Naive thymus-derived CD4-positive, alpha-beta T cell (primary cell): Measurements from ENCODE around the gene GPR146. TPM values are rescaled to one million over a fixed set of nuclear protein-coding genes. Genes with fewer than 3 reads are reported as not detected.

Source experiments
- ATAC-seq: fragments of 150-1000 bp; cut with Tn5 transposase; 2 replicates; pipeline ENCODE4 v1.10.0; 2021; ENCODE audit warnings: mild to moderate bottlenecking, moderate library complexity
- CTCF ChIA-PET: fragments of 350-600 bp; sonication (Branson Sonifier 250); formaldehyde crosslinking; loops from one replicate; lab custom pipeline; 2021; ENCODE audit warnings: antibody characterized with exemption; lab: Charles Lee
- POLR2A ChIA-PET: fragments of 350-600 bp; sonication (Branson Sonifier 250); formaldehyde crosslinking; loops from one replicate; lab custom pipeline; 2021; ENCODE audit warnings: antibody characterized with exemption, inconsistent platforms; lab: Charles Lee
- DNase-seq, 9 donors: peaks; one replicate each; pipeline versions ENCODE4 v3.0.0 to v3.0.0-alpha.2; 2020 to 2022; ENCODE audit warnings: mixed read lengths in 1 of 9
- H3K27ac ChIP-seq: one replicate; pipeline ENCODE4 v1.7.0; 2013; ENCODE audit warnings: mild to moderate bottlenecking, low read depth, low read length, moderate library complexity
- H3K27me3 ChIP-seq, 2 donors: one replicate each; pipeline ENCODE4 v1.7.0; 2013; ENCODE audit warnings: low read length in 2 of 2, mild to moderate bottlenecking in 2 of 2, moderate library complexity in 2 of 2; ENCODE audit not compliant: control insufficient read depth in 2 of 2, insufficient read depth in 2 of 2
- H3K36me3 ChIP-seq, 3 experiments: 1 replicate in 2 of 3; 2 replicates in 1 of 3; pipeline ENCODE4 v1.7.0; 2013; ENCODE audit warnings: low read length in 3 of 3, mild to moderate bottlenecking in 3 of 3, moderate library complexity in 1 of 3; ENCODE audit not compliant: insufficient read depth in 3 of 3, control insufficient read depth in 2 of 3
- H3K4me1 ChIP-seq, 2 donors: one replicate each; pipeline ENCODE4 v1.7.0; 2013; ENCODE audit warnings: low read length in 2 of 2, mild to moderate bottlenecking in 2 of 2, moderate library complexity in 1 of 2; ENCODE audit not compliant: control insufficient read depth in 2 of 2, insufficient read depth in 2 of 2
- H3K4me3 ChIP-seq: 2 replicates; pipeline ENCODE4 v1.7.0; 2013; ENCODE audit warnings: mild to moderate bottlenecking, low read length
- H3K9me3 ChIP-seq, 3 experiments: 1 replicate in 2 of 3; 2 replicates in 1 of 3; pipeline ENCODE4 v1.7.0; 2013; ENCODE audit warnings: low read length in 3 of 3; ENCODE audit not compliant: control insufficient read depth in 2 of 3
- H3K27ac Mint-ChIP-seq, 9 donors: one replicate each; pipeline ENCODE4 v1.8.0; 2020 to 2022; ENCODE audit warnings: mixed read lengths in 9 of 9, mild to moderate bottlenecking in 8 of 9, moderate library complexity in 5 of 9, inconsistent platforms in 2 of 9
- H3K27me3 Mint-ChIP-seq, 5 donors: one replicate each; pipeline ENCODE4 v1.8.0; 2021 to 2022; ENCODE audit warnings: mixed read lengths in 5 of 5, mild to moderate bottlenecking in 1 of 5
- H3K36me3 Mint-ChIP-seq, 5 donors: one replicate each; pipeline ENCODE4 v1.8.0; 2020 to 2022; ENCODE audit warnings: mixed read lengths in 5 of 5, mild to moderate bottlenecking in 3 of 5, inconsistent platforms in 1 of 5
- H3K4me1 Mint-ChIP-seq, 7 donors: one replicate each; pipeline ENCODE4 v1.8.0; 2020 to 2022; ENCODE audit warnings: mixed read lengths in 7 of 7, mild to moderate bottlenecking in 3 of 7, inconsistent platforms in 1 of 7
- H3K4me3 Mint-ChIP-seq, 10 donors: one replicate each; pipeline ENCODE4 v1.8.0; 2020 to 2022; ENCODE audit warnings: mild to moderate bottlenecking in 10 of 10, mixed read lengths in 10 of 10, moderate library complexity in 6 of 10, inconsistent platforms in 2 of 10
- H3K9me3 Mint-ChIP-seq, 11 donors: one replicate each; pipeline ENCODE4 v1.8.0; 2020 to 2022; ENCODE audit warnings: mixed read lengths in 11 of 11, mild to moderate bottlenecking in 4 of 11, inconsistent platforms in 1 of 11, moderate library complexity in 1 of 11
- intact Hi-C, 2 donors: fragments of 100-400 bp; cut with micrococcal nuclease; formaldehyde crosslinking; loops; one replicate each; pipeline ENCODE4 v1.15.1; 2023
- polyA plus RNA-seq, 2 donors: library from polyadenylated mRNA; unstranded; fragments of 300-500 nt; fragmentation: Illumina TruSeq; gene quantifications; one replicate each; pipeline ENCODE4 v1.2.3, GENCODE V29; 2021
- total RNA-seq, 6 experiments: library from RNA in 5 of 6; stranded (reverse) in 5 of 6; gene quantifications; 1 replicate in 5 of 6; 2 replicates in 1 of 6; pipeline ENCODE4 v1.2.3 and lab custom pipeline; 2021 to 2026

Gene GPR146
- total and polyA plus RNA-seq, 7 experiments from 2014 or later, result 10.1 to 26.5 (median 15.9) TPM

DNA sequence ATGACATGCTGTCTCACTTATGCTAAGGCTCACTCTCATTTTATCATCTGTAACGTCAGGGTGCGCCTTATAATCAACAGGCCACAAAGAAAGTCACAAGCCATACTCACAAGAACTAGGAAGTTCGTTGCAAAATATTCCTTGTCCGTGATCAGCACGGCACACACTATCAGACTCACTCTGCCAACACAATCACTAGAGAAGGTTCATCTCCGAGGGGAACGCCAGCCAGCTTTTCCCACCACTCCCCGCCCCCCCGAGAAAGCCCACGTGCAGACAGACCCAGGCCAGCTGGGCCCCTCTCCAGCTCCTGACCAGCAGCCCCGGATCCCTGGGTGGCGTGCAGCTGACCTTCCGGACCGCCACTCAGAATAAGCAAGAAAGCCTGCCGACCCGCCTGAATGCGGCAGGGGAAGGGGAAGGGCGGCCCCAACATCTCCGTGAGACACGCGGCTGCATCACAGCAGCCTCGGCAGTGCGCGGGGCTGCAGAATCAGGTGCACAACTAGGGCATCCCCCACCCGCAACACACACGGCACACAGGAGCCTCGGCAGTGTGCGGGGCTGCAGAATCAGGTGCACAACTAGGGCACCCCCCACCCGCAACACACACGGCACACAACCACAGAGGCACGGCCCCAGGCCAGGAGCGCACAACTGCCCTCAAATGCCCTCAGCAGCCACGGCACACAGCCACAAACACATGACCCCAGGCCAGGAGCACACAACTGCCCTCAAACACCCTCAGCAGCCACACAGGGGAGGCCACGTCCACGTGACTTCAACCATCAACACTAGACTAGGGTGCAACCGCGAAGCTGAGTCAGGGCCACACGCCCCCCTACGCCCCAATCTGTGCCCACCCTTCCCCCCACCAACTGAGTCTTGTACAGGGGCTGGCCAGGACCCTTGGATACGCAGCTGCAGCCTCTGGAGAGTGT, 2.5 kb upstream of the GPR146 start:
- H3K4me3 ChIP-seq, result no peak overlapping the region
- H3K4me3 Mint-ChIP-seq, result peak overlapping the region in 2 of 10 donors; percentile 34 to 68
- DNase-seq, result no peak
- ATAC-seq, result no peak
- peak overlapping the region in 2 of 9 donors; percentile 2 to 80 for H3K27ac Mint-ChIP-seq
- H3K9me3 ChIP-seq, result no peaks in the 10 kb centered on the region
- H3K27me3 ChIP-seq, result no peaks in the 10 kb centered on the region
- POLR2A ChIA-PET, result interaction anchor here (0.9 to 6.3 kb wide), 3 partner anchors 13 to 67 kb away, joined by 3 to 52 read pairs (median 32); partner anchors contain the start of gene COX19
- peaks cover 0 to 3% (median 0%) of the 10 kb centered on the region in 3 experiments for H3K36me3 ChIP-seq
- CTCF ChIA-PET, result interaction anchor here (0.9 to 3.2 kb wide), 2 partner anchors 24 to 49 kb away, joined by 3 to 16 read pairs; no protein-coding TSS in a partner anchor
- intact Hi-C loops, result loop anchor here (5.0 to 10.0 kb wide), 5 partner anchors 65 to 1193 kb away; partner anchors contain the start of genes COX19 (in 1 of the 2), MAD1L1 (in 1 of the 2) and MAFK (in 1 of the 2)
- H3K4me1 ChIP-seq, result peaks cover 28 to 31% of the 10 kb centered on the region in 2 donors
- H3K27ac ChIP-seq, result no peak overlapping the region
- H3K9me3 Mint-ChIP-seq, result no peaks in the 10 kb centered on the region
- H3K4me1 Mint-ChIP-seq, result peaks cover 20 to 49% (median 30%) of the 10 kb centered on the region in 7 donors
- peaks cover 0 to 13% (median 0%) of the 10 kb centered on the region in 5 donors for H3K27me3 Mint-ChIP-seq
- peaks cover 0 to 6% (median 0%) of the 10 kb centered on the region in 5 donors for H3K36me3 Mint-ChIP-seq

DNA sequence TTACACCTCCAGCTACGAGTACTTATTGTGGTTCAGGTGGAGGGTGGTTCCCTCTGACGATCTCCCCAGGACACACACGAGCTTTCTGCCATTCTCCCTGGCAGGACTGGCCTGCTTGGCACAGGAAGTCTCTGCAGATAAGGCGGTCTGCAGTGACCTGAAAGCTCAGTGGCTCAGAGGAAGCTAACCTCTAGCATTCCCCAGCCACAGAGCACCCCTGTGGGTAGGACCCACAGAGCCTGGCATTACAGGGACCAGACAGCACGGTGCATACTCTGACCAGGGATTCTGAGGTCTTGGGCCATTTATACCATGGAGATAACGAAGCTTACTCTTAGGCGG, 1.9 kb upstream of the GPR146 start:
- ChIA-PET POLR2A (interaction anchor here (0.9 to 6.3 kb wide), 4 partner anchors 12 to 67 kb away, joined by 3 to 52 read pairs (median 18); partner anchors contain the start of gene COX19), CTCF (interaction anchor here (0.9 to 3.2 kb wide), 2 partner anchors 23 to 49 kb away, joined by 3 to 16 read pairs; no protein-coding TSS in a partner anchor)
- H3K27ac ChIP-seq, result no peak overlapping the region
- no peaks in the 10 kb centered on the region for H3K9me3 Mint-ChIP-seq
- intact Hi-C loops, result loop anchor here (5.0 to 10.0 kb wide), 5 partner anchors 65 to 1192 kb away; partner anchors contain the start of genes COX19 (in 1 of the 2), MAD1L1 (in 1 of the 2) and MAFK (in 1 of the 2)
- peaks cover 0 to 6% (median 0%) of the 10 kb centered on the region in 5 donors for H3K36me3 Mint-ChIP-seq
- no peak overlapping the region for H3K4me3 ChIP-seq
- DNase-seq (no peak), ATAC-seq (no peak)
- no peaks in the 10 kb centered on the region for H3K27me3 ChIP-seq
- peaks cover 24 to 55% (median 37%) of the 10 kb centered on the region in 7 donors for H3K4me1 Mint-ChIP-seq
- no peaks in the 10 kb centered on the region for H3K9me3 ChIP-seq
- H3K4me3 Mint-ChIP-seq, result peak overlapping the region in 1 of 10 donors; percentile 34
- H3K36me3 ChIP-seq, result peaks cover 0 to 3% (median 0%) of the 10 kb centered on the region in 3 experiments
- peaks cover 0 to 13% (median 0%) of the 10 kb centered on the region in 5 donors for H3K27me3 Mint-ChIP-seq
- H3K27ac Mint-ChIP-seq, result no peak overlapping the region
- peaks cover 35 to 38% of the 10 kb centered on the region in 2 donors for H3K4me1 ChIP-seq

GRCh38 chr7:1043552-1044188, 676 bp upstream of the GPR146 start:
- peaks cover 42 to 47% of the 10 kb centered on the region in 2 donors for H3K4me1 ChIP-seq
- CTCF ChIA-PET, result interaction anchor here (1.1 to 4.8 kb wide), 6 partner anchors 10 to 50 kb away, joined by 3 to 28 read pairs (median 12); no protein-coding TSS in a partner anchor
- peaks cover 0 to 6% (median 0%) of the 10 kb centered on the region in 5 donors for H3K36me3 Mint-ChIP-seq
- no peaks in the 10 kb centered on the region for H3K27me3 ChIP-seq
- DNase-seq (peak in 1 of 9 donors; percentile 31), ATAC-seq (no peak)
- peak overlapping the region; percentile 76 to 91 (median 87) for H3K4me3 Mint-ChIP-seq
- peak overlapping the region; percentile 74 for H3K4me3 ChIP-seq
- H3K36me3 ChIP-seq, result peaks cover 0 to 3% (median 0%) of the 10 kb centered on the region in 3 experiments
- H3K9me3 Mint-ChIP-seq, result no peaks in the 10 kb centered on the region
- POLR2A ChIA-PET, result interaction anchor here (1.0 to 6.3 kb wide), 9 partner anchors 8 to 167 kb away, joined by 3 to 52 read pairs (median 9); partner anchors contain the start of genes COX19 and GET4
- H3K9me3 ChIP-seq, result no peaks in the 10 kb centered on the region
- peaks cover 0 to 13% (median 0%) of the 10 kb centered on the region in 5 donors for H3K27me3 Mint-ChIP-seq
- peak overlapping the region; percentile 62 to 91 (median 80) for H3K27ac Mint-ChIP-seq
- intact Hi-C loops, result loop anchor here (1.0 to 10.0 kb wide), 11 partner anchors 12 to 1191 kb away; partner anchors contain the start of genes COX19 (in 2 of the 2), GET4 (in 1 of the 2), MAD1L1 (in 1 of the 2) and MAFK (in 1 of the 2)
- H3K4me1 Mint-ChIP-seq, result peaks cover 35 to 67% (median 49%) of the 10 kb centered on the region in 7 donors
- peak overlapping the region; percentile 83 for H3K27ac ChIP-seq

GRCh38 chr7:1045069-1046063, 1.0 kb downstream of the GPR146 start:
- ChIA-PET CTCF (interaction anchor here (1.0 to 4.8 kb wide), 4 partner anchors 10 to 52 kb away, joined by 3 to 28 read pairs (median 16); no protein-coding TSS in a partner anchor), POLR2A (interaction anchor here (1.0 to 6.3 kb wide), 11 partner anchors 9 to 169 kb away, joined by 3 to 52 read pairs (median 5); partner anchors contain the start of genes COX19 and GET4)
- ATAC-seq, result no peak
- Mint-ChIP-seq H3K36me3 (peaks cover 0 to 6% (median 0%) of the 10 kb centered on the region in 5 donors), H3K9me3 (no peaks in the 10 kb centered on the region), H3K4me3 (peak overlapping the region; percentile 88 to 94 (median 91)), H3K4me1 (peaks cover 46 to 83% (median 63%) of the 10 kb centered on the region in 7 donors), H3K27me3 (peaks cover 0 to 11% (median 0%) of the 10 kb centered on the region in 5 donors), H3K27ac (peak overlapping the region; percentile 43 to 93 (median 74))
- peaks cover 51 to 60% of the 10 kb centered on the region in 2 donors for H3K4me1 ChIP-seq
- H3K9me3 ChIP-seq, result no peaks in the 10 kb centered on the region
- peaks cover 0 to 3% (median 0%) of the 10 kb centered on the region in 3 experiments for H3K36me3 ChIP-seq
- intact Hi-C loops, result loop anchor here (2.0 to 10.0 kb wide), 3 partner anchors 53 to 1189 kb away; partner anchors contain the start of genes GET4 (in 1 of the 2) and MAD1L1 (in 1 of the 2)
- DNase-seq, result no peak
- no peaks in the 10 kb centered on the region for H3K27me3 ChIP-seq
- peak overlapping the region; percentile 83 for H3K27ac ChIP-seq
- peak overlapping the region; percentile 79 for H3K4me3 ChIP-seq
